ENCODE measurements around the gene HMGB2.

DNA sequence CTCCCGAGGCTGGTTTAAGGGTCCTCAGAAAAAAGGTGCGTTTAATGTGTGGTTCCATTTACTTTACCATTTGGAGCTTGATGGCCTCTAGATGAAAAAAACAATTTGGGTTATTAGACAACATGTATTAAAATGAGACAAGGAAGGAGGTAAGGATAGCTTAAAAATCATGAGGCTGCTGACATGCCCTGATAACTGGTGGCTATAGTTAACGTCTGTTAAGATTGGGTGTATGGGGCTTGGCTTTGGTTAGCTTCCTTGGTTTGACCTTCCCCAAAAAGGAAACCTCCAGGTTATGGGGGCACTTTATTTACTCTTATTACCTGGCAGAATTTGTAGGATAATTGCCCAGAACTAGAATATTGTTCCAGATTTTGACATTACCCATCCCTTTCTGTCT is 51.5 kb downstream of the HMGB2 start:
- no peak for TF ChIP-seq CTCF (IDR thresholded peaks at IDR 0.05; ENCODE audit: low read depth, low read length, poor library complexity, severe bottlenecking)
- no peak for TF ChIP-seq EZH2phosphoT487 (IDR thresholded peaks at IDR 0.05; ENCODE audit: borderline replicate concordance, low read length)
